Activated CD4-positive, alpha-beta T cell treated with anti-CD3 and anti-CD28 coated beads, Interleukin-2, amount 10 ng/mL, durations not matched to agents 24 days and 14 days (primary cell): Measurements from ENCODE around the gene IL12B. TPM values are rescaled to one million over a fixed set of nuclear protein-coding genes. Genes with fewer than 3 reads are reported as not detected.
"Not testable (repeated sequence)": the region's sequence is repeated elsewhere in the genome, so short reads cannot be mapped to it uniquely, and the experiment has no call there.

Experiments
- DNase-seq: peaks from one replicate; pipeline ENCODE4 v3.0.0; 2022
- H3K27ac Mint-ChIP-seq: one replicate; pipeline ENCODE4 v1.8.0; 2022; ENCODE audit warnings: mild to moderate bottlenecking, mixed read lengths
- H3K27me3 Mint-ChIP-seq: one replicate; pipeline ENCODE4 v1.8.0; 2022; ENCODE audit warnings: mixed read lengths
- H3K36me3 Mint-ChIP-seq: one replicate; pipeline ENCODE4 v1.8.0; 2022; ENCODE audit warnings: low read depth, mild to moderate bottlenecking, mixed read lengths
- H3K4me1 Mint-ChIP-seq: one replicate; pipeline ENCODE4 v1.8.0; 2021; ENCODE audit warnings: mixed read lengths
- H3K4me3 Mint-ChIP-seq: one replicate; pipeline ENCODE4 v1.8.0; 2022; ENCODE audit warnings: mild to moderate bottlenecking, moderate library complexity, mixed read lengths
- H3K9me3 Mint-ChIP-seq: one replicate; pipeline ENCODE4 v1.8.0; 2021; ENCODE audit warnings: mixed read lengths
- intact Hi-C: fragments of 100-400 bp; cut with micrococcal nuclease; formaldehyde crosslinking; loops from one replicate; pipeline ENCODE4 v1.15.1; 2023
- total RNA-seq: library from RNA; stranded (reverse); gene quantifications from 2 replicates; pipeline ENCODE4 v1.2.3, GENCODE V29; 2022

IL12B gene
- total RNA-seq, 1 donor from 2014 or later, result not detected

- H3K36me3 Mint-ChIP-seq, H3K4me1 Mint-ChIP-seq, intact Hi-C loops, H3K4me3 Mint-ChIP-seq, H3K27ac Mint-ChIP-seq, DNase-seq: not testable (repeated sequence)
- H3K9me3 Mint-ChIP-seq, result peaks cover 32% of the 10 kb centered on the region
- H3K27me3 Mint-ChIP-seq, result peaks cover 27% of the 10 kb centered on the region
Observed at GRCh38 chr5:159301929-159302860, 28.1 kb downstream of the IL12B start.

GRCh38 chr5:159301466-159301865, 28.8 kb downstream of the IL12B start:
- no peaks in the 10 kb centered on the region for H3K4me1 Mint-ChIP-seq
- no peak overlapping the region for H3K4me3 Mint-ChIP-seq
- no peak for DNase-seq
- H3K9me3 Mint-ChIP-seq, result peaks cover 32% of the 10 kb centered on the region
- H3K27ac Mint-ChIP-seq, result no peak overlapping the region
- intact Hi-C loops, result no loop called here
- H3K36me3 Mint-ChIP-seq, result peaks cover 2% of the 10 kb centered on the region
- H3K27me3 Mint-ChIP-seq, result peaks cover 25% of the 10 kb centered on the region

GRCh38 chr5:159297300-159297699, 33.0 kb downstream of the IL12B start:
- H3K4me1 Mint-ChIP-seq, H3K4me3 Mint-ChIP-seq, H3K27ac Mint-ChIP-seq, intact Hi-C loops, DNase-seq, H3K36me3 Mint-ChIP-seq: not testable (repeated sequence)
- H3K27me3 Mint-ChIP-seq, result peaks cover 11% of the 10 kb centered on the region
- peaks cover 22% of the 10 kb centered on the region for H3K9me3 Mint-ChIP-seq

- H3K4me1 Mint-ChIP-seq, result no peaks in the 10 kb centered on the region
- no peak for DNase-seq
- no peak overlapping the region for H3K4me3 Mint-ChIP-seq
- peaks cover 18% of the 10 kb centered on the region for H3K9me3 Mint-ChIP-seq
- intact Hi-C loops, result no loop called here
- H3K27me3 Mint-ChIP-seq, result peaks cover 5% of the 10 kb centered on the region
- no peaks in the 10 kb centered on the region for H3K36me3 Mint-ChIP-seq
- H3K27ac Mint-ChIP-seq, result no peak overlapping the region
Observed at GRCh38 chr5:159294921-159295320, 35.4 kb downstream of the IL12B start.

- Mint-ChIP-seq H3K9me3 (peaks cover 5% of the 10 kb centered on the region), H3K4me1 (no peaks in the 10 kb centered on the region), H3K36me3 (no peaks in the 10 kb centered on the region), H3K27ac (no peak overlapping the region), H3K4me3 (no peak overlapping the region), H3K27me3 (peaks cover 3% of the 10 kb centered on the region)
- intact Hi-C loops, result no loop called here
- no peak for DNase-seq
Observed at GRCh38 chr5:159290741-159291140, 39.5 kb downstream of the IL12B start.

GRCh38 chr5:159286420-159287035, 43.8 kb downstream of the IL12B start:
- DNase-seq, result peak; percentile 70
- Mint-ChIP-seq H3K27ac (no peak overlapping the region), H3K27me3 (peaks cover under 1% of the 10 kb centered on the region), H3K9me3 (peaks cover 1% of the 10 kb centered on the region), H3K36me3 (peaks cover 6% of the 10 kb centered on the region), H3K4me1 (no peaks in the 10 kb centered on the region), H3K4me3 (no peak overlapping the region)
- intact Hi-C loops, result loop anchor here (2.0 to 10.0 kb wide), 2 partner anchors 628 to 700 kb away; partner anchors contain the start of gene ADRA1B

GRCh38 chr5:159274676-159275075, 55.6 kb downstream of the IL12B start:
- intact Hi-C loops, result no loop called here
- Mint-ChIP-seq H3K36me3 (peaks cover 42% of the 10 kb centered on the region), H3K4me1 (peaks cover 9% of the 10 kb centered on the region), H3K27me3 (no peaks in the 10 kb centered on the region), H3K9me3 (no peaks in the 10 kb centered on the region), H3K27ac (no peak overlapping the region), H3K4me3 (peak overlapping the region; percentile 32)
- DNase-seq, result no peak

GRCh38 chr5:159273923-159274322, 56.4 kb downstream of the IL12B start:
- H3K4me3 Mint-ChIP-seq, result no peak overlapping the region
- peaks cover 10% of the 10 kb centered on the region for H3K4me1 Mint-ChIP-seq
- H3K9me3 Mint-ChIP-seq, result no peaks in the 10 kb centered on the region
- no peak overlapping the region for H3K27ac Mint-ChIP-seq
- no peaks in the 10 kb centered on the region for H3K27me3 Mint-ChIP-seq
- H3K36me3 Mint-ChIP-seq, result peaks cover 43% of the 10 kb centered on the region
- intact Hi-C loops, result no loop called here
- no peak for DNase-seq

- H3K4me3 Mint-ChIP-seq, result no peak overlapping the region
- H3K27me3 Mint-ChIP-seq, result no peaks in the 10 kb centered on the region
- peaks cover 12% of the 10 kb centered on the region for H3K4me1 Mint-ChIP-seq
- H3K9me3 Mint-ChIP-seq, result peaks cover 7% of the 10 kb centered on the region
- intact Hi-C loops, result no loop called here
- DNase-seq, result no peak
- H3K27ac Mint-ChIP-seq, result no peak overlapping the region
- H3K36me3 Mint-ChIP-seq, result peaks cover 55% of the 10 kb centered on the region
Observed at GRCh38 chr5:159269723-159270122, 60.6 kb downstream of the IL12B start.

GRCh38 chr5:159266764-159267163, 63.5 kb downstream of the IL12B start:
- H3K27me3 Mint-ChIP-seq, H3K27ac Mint-ChIP-seq, H3K9me3 Mint-ChIP-seq, DNase-seq, H3K4me3 Mint-ChIP-seq, intact Hi-C loops: not testable (repeated sequence)
- Mint-ChIP-seq H3K4me1 (peaks cover 29% of the 10 kb centered on the region), H3K36me3 (peaks cover 52% of the 10 kb centered on the region)

Other genes starting within 250 kb of the IL12B start
- not detected in 2 replicates for gene EBF1, start 230.6 kb downstream of the IL12B start, total RNA-seq
- gene RNF145, start 120.9 kb downstream of the IL12B start, total RNA-seq, result 141 and 149 TPM in 2 replicates
- gene UBLCP1, start 67.2 kb downstream of the IL12B start, total RNA-seq, result 30.2 and 31.2 TPM in 2 replicates